A673 (cell line): ENCODE results near the gene RPL29.

Experiments
- CTCF ChIP-seq: fragments of 300-800, 200-600 bp; sonication (generic); conservative IDR thresholded peaks from 2 replicates; pipeline ENCODE4 v1.5.1; 2017; ENCODE audit warnings: low read depth, mild to moderate bottlenecking, antibody characterized with exemption, low read length, moderate library complexity, mixed read lengths
- EZH2 ChIP-seq: fragments of 200-600 bp; sonication (generic); IDR thresholded peaks from 2 replicates; pipeline ENCODE4 v1.6.1; 2017; ENCODE audit warnings: borderline replicate concordance, low read depth, mild to moderate bottlenecking, mixed read lengths, antibody characterized with exemption, low read length; ENCODE audit not compliant: poor library complexity, severe bottlenecking

GRCh38 chr3:51966016-51966415, 29.7 kb downstream of the RPL29 start:
- TF ChIP-seq CTCF = no peak
- TF ChIP-seq EZH2 = no peak
